Osteocyte (in vitro differentiated cells): Measurements from ENCODE around the gene POLG. TPM values are rescaled to one million over a fixed set of nuclear protein-coding genes. Genes with fewer than 3 reads are reported as not detected.

ENCODE experiments used
- DNase-seq: peaks from one replicate; pipeline ENCODE4 v3.0.0; 2021; ENCODE audit warnings: mixed read lengths; ENCODE audit not compliant: unreplicated experiment; ENCODE audit errors: extremely low spot score
- H3K27ac Mint-ChIP-seq: one replicate; pipeline ENCODE4 v1.8.0; 2021; ENCODE audit warnings: mild to moderate bottlenecking, mixed read lengths; ENCODE audit not compliant: unreplicated experiment
- H3K27me3 Mint-ChIP-seq: one replicate; pipeline ENCODE4 v1.8.0; 2021; ENCODE audit warnings: mixed read lengths; ENCODE audit not compliant: unreplicated experiment
- H3K36me3 Mint-ChIP-seq: one replicate; pipeline ENCODE4 v1.8.0; 2021; ENCODE audit warnings: mixed read lengths; ENCODE audit not compliant: unreplicated experiment
- H3K4me1 Mint-ChIP-seq: one replicate; pipeline ENCODE4 v1.8.0; 2021; ENCODE audit warnings: mixed read lengths; ENCODE audit not compliant: unreplicated experiment
- H3K4me3 Mint-ChIP-seq: one replicate; pipeline ENCODE4 v1.8.0; 2021; ENCODE audit warnings: mild to moderate bottlenecking, moderate library complexity, mixed read lengths; ENCODE audit not compliant: unreplicated experiment
- H3K9me3 Mint-ChIP-seq: one replicate; pipeline ENCODE4 v1.8.0; 2021; ENCODE audit warnings: mixed read lengths; ENCODE audit not compliant: unreplicated experiment
- total RNA-seq: library from RNA; stranded (reverse); gene quantifications from 2 replicates; pipeline ENCODE4 v1.2.1, GENCODE V29; 2021
- TF ChIP-seq, protein P1 (sequence below): fragments of 200-600 bp; sonication (generic); IDR thresholded peaks from 2 replicates; pipeline ENCODE4 v1.5.0; 2021; ENCODE audit warnings: antibody characterized with exemption, mild to moderate bottlenecking, moderate library complexity

Gene POLG
- total RNA-seq, 1 donor from 2014 or later: 60.8 TPM

GRCh38 chr15:89377024-89377841 lies 42.6 kb upstream of the POLG start:
- TF ChIP-seq, protein P1, sequence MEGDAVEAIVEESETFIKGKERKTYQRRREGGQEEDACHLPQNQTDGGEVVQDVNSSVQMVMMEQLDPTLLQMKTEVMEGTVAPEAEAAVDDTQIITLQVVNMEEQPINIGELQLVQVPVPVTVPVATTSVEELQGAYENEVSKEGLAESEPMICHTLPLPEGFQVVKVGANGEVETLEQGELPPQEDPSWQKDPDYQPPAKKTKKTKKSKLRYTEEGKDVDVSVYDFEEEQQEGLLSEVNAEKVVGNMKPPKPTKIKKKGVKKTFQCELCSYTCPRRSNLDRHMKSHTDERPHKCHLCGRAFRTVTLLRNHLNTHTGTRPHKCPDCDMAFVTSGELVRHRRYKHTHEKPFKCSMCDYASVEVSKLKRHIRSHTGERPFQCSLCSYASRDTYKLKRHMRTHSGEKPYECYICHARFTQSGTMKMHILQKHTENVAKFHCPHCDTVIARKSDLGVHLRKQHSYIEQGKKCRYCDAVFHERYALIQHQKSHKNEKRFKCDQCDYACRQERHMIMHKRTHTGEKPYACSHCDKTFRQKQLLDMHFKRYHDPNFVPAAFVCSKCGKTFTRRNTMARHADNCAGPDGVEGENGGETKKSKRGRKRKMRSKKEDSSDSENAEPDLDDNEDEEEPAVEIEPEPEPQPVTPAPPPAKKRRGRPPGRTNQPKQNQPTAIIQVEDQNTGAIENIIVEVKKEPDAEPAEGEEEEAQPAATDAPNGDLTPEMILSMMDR: no peak
- no peak overlapping the region for H3K27ac Mint-ChIP-seq
- no peaks in the 10 kb centered on the region for H3K36me3 Mint-ChIP-seq
- no peak overlapping the region for H3K4me3 Mint-ChIP-seq
- DNase-seq: no peak
- H3K9me3 Mint-ChIP-seq: no peaks in the 10 kb centered on the region
- H3K4me1 Mint-ChIP-seq: peaks cover under 1% of the 10 kb centered on the region
- H3K27me3 Mint-ChIP-seq: peaks cover 64% of the 10 kb centered on the region

- Mint-ChIP-seq H3K9me3 (no peaks in the 10 kb centered on the region), H3K27ac (no peak overlapping the region), H3K4me3 (no peak overlapping the region), H3K36me3 (no peaks in the 10 kb centered on the region), H3K4me1 (peaks cover 2% of the 10 kb centered on the region), H3K27me3 (peaks cover 59% of the 10 kb centered on the region)
- no peak for DNase-seq
- TF ChIP-seq, protein P1: no peak
Observed at GRCh38 chr15:89376388-89376787, 41.8 kb upstream of the POLG start.

GRCh38 chr15:89375093-89376005 lies 40.7 kb upstream of the POLG start:
- Mint-ChIP-seq H3K27me3 (peaks cover 57% of the 10 kb centered on the region), H3K4me3 (no peak overlapping the region), H3K27ac (no peak overlapping the region), H3K4me1 (peaks cover 7% of the 10 kb centered on the region), H3K36me3 (no peaks in the 10 kb centered on the region), H3K9me3 (no peaks in the 10 kb centered on the region)
- TF ChIP-seq, protein P1: no peak
- no peak for DNase-seq

- no peaks in the 10 kb centered on the region for H3K36me3 Mint-ChIP-seq
- TF ChIP-seq, protein P1: no peak
- no peak overlapping the region for H3K27ac Mint-ChIP-seq
- no peaks in the 10 kb centered on the region for H3K9me3 Mint-ChIP-seq
- DNase-seq: no peak
- H3K4me3 Mint-ChIP-seq: no peak overlapping the region
- H3K27me3 Mint-ChIP-seq: peaks cover 61% of the 10 kb centered on the region
- peaks cover 7% of the 10 kb centered on the region for H3K4me1 Mint-ChIP-seq
Observed at GRCh38 chr15:89374086-89374981, 39.7 kb upstream of the POLG start.
